ENCODE measurements around the gene IFNA8. TPM values are rescaled to one million over a fixed set of nuclear protein-coding genes. Genes with fewer than 3 reads are reported as not detected.

The IFNA8 gene
- total RNA-seq, 4 donors from 2014 or later = not detected

- TF ChIP-seq CTCF (IDR thresholded peaks at IDR 0.05; ENCODE audit: low read depth) = no peak
These were observed 4.7 kb downstream of the IFNA8 start for GRCh38 chr9:21413624-21414023.

GRCh38 chr9:21414220-21414940, 5.5 kb downstream of the IFNA8 start:
- TF ChIP-seq CTCF (IDR thresholded peaks at IDR 0.05; ENCODE audit: low read depth) = no peak

- TF ChIP-seq CTCF (IDR thresholded peaks at IDR 0.05; ENCODE audit: low read depth) = no peak
These were observed 6.8 kb downstream of the IFNA8 start for GRCh38 chr9:21415493-21416267.

GRCh38 chr9:21428235-21428634, 19.3 kb downstream of the IFNA8 start:
- no peak for TF ChIP-seq CTCF (IDR thresholded peaks at IDR 0.05; ENCODE audit: low read depth)

- no peak for TF ChIP-seq CTCF (IDR thresholded peaks at IDR 0.05; ENCODE audit: low read depth)
These were observed 20.3 kb downstream of the IFNA8 start for GRCh38 chr9:21429191-21429590.

- no peak for TF ChIP-seq CTCF (IDR thresholded peaks at IDR 0.05; ENCODE audit: low read depth)
These were observed 23.9 kb downstream of the IFNA8 start for GRCh38 chr9:21432672-21433425.
